ENCODE data around the gene DOLPP1.

DOLPP1 gene

DNA sequence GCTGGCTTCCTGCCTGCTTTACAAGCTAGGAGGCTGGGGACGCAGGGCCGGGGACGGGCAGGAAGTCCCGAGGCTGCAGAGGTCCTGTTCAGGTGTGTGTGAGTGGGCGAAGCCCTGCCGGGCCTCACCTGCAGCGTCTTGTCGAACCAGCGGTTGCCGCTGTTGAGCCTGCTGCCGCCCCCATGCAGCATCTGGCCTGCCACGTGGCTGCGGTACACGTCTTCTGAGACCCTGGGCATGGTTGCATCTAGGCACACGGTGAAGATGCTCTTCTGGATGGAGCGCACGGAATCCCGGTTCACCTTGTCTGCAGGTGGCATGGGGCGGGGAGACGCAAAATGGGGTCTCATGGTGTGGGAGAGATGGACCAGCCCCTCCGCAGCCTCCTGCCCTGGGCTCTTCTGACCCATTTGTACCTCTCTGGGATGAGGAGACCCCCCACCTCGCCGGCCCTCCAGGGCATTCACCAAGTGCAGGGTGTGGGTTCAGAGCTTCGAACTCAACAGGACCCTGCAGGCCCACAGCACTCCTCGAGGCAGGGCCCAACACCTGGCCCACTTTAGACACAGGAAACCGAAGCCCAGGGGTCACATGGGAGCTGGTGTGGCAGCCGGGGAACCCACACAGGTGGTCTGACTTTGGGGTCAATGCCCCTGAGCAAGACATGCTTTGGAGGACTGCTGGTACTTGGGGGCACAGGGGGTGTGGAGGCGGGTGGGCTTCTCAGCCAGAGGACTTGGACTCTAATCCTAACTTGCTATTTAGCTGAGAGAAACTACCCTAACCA lies 19.7 kb downstream of the DOLPP1 start:
- TF ChIP-seq, protein P1, sequence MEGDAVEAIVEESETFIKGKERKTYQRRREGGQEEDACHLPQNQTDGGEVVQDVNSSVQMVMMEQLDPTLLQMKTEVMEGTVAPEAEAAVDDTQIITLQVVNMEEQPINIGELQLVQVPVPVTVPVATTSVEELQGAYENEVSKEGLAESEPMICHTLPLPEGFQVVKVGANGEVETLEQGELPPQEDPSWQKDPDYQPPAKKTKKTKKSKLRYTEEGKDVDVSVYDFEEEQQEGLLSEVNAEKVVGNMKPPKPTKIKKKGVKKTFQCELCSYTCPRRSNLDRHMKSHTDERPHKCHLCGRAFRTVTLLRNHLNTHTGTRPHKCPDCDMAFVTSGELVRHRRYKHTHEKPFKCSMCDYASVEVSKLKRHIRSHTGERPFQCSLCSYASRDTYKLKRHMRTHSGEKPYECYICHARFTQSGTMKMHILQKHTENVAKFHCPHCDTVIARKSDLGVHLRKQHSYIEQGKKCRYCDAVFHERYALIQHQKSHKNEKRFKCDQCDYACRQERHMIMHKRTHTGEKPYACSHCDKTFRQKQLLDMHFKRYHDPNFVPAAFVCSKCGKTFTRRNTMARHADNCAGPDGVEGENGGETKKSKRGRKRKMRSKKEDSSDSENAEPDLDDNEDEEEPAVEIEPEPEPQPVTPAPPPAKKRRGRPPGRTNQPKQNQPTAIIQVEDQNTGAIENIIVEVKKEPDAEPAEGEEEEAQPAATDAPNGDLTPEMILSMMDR (IDR thresholded peaks at IDR 0.05; ENCODE audit: insufficient read depth, low read length) = no peak
- TF ChIP-seq, protein P2, sequence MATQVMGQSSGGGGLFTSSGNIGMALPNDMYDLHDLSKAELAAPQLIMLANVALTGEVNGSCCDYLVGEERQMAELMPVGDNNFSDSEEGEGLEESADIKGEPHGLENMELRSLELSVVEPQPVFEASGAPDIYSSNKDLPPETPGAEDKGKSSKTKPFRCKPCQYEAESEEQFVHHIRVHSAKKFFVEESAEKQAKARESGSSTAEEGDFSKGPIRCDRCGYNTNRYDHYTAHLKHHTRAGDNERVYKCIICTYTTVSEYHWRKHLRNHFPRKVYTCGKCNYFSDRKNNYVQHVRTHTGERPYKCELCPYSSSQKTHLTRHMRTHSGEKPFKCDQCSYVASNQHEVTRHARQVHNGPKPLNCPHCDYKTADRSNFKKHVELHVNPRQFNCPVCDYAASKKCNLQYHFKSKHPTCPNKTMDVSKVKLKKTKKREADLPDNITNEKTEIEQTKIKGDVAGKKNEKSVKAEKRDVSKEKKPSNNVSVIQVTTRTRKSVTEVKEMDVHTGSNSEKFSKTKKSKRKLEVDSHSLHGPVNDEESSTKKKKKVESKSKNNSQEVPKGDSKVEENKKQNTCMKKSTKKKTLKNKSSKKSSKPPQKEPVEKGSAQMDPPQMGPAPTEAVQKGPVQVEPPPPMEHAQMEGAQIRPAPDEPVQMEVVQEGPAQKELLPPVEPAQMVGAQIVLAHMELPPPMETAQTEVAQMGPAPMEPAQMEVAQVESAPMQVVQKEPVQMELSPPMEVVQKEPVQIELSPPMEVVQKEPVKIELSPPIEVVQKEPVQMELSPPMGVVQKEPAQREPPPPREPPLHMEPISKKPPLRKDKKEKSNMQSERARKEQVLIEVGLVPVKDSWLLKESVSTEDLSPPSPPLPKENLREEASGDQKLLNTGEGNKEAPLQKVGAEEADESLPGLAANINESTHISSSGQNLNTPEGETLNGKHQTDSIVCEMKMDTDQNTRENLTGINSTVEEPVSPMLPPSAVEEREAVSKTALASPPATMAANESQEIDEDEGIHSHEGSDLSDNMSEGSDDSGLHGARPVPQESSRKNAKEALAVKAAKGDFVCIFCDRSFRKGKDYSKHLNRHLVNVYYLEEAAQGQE (IDR thresholded peaks at IDR 0.05; ENCODE audit: insufficient replicate concordance, low read depth) = no peak
- TF ChIP-seq GABPA (IDR thresholded peaks at IDR 0.05; ENCODE audit: low read depth) (no peak), SPI1 (IDR thresholded peaks at IDR 0.05; ENCODE audit: borderline replicate concordance, low read depth) (no peak), POLR2AphosphoS5 (IDR thresholded peaks at IDR 0.05; ENCODE audit: low read depth) (no peak)
- Histone ChIP-seq H3K4me3 (replicated peaks; ENCODE audit: insufficient read depth, low read length) (no peak overlapping the region), H3K27ac (replicated peaks) (no peak overlapping the region), H3K27me3 (ENCODE audit: insufficient read depth, poor library complexity, severe bottlenecking) (no peaks in the 10 kb centered on the region)
- DNase-seq (ENCODE audit: low read depth in 1 of 2, low spot score in 1 of 2) = no peak

DNA sequence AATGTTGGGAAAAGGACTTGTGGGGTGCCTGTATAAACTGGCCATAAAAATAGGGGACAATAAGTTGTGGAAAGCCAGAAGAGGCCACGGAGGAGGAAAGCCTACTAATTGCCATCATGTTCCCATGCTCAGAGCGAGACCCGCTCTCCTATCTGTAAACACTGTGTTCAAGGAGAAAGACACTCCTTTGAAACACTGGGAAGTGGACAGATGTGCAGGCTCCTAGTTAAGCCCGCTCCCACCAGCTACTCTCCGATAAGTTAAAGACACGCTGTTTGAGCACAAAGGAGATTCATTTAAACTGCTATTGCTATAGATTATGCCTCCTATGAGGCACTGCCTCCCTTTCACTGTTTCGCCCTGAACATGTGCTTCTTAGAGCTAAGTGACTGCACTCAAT lies 20.4 kb downstream of the DOLPP1 start:
- TF ChIP-seq, protein P2 (IDR thresholded peaks at IDR 0.05; ENCODE audit: insufficient replicate concordance, low read depth) = no peak
- TF ChIP-seq, protein P1 (IDR thresholded peaks at IDR 0.05; ENCODE audit: insufficient read depth, low read length) = no peak
- TF ChIP-seq GABPA (IDR thresholded peaks at IDR 0.05; ENCODE audit: low read depth) (no peak), SPI1 (IDR thresholded peaks at IDR 0.05; ENCODE audit: borderline replicate concordance, low read depth) (no peak), POLR2AphosphoS5 (IDR thresholded peaks at IDR 0.05; ENCODE audit: low read depth) (no peak)
- no peak overlapping the region for H3K4me3 ChIP-seq (replicated peaks; ENCODE audit: insufficient read depth, low read length)
- H3K27ac ChIP-seq (replicated peaks) = no peak overlapping the region
- DNase-seq (ENCODE audit: low read depth in 1 of 2, low spot score in 1 of 2) = no peak
- H3K27me3 ChIP-seq (ENCODE audit: insufficient read depth, poor library complexity, severe bottlenecking) = no peaks in the 10 kb centered on the region

DNA sequence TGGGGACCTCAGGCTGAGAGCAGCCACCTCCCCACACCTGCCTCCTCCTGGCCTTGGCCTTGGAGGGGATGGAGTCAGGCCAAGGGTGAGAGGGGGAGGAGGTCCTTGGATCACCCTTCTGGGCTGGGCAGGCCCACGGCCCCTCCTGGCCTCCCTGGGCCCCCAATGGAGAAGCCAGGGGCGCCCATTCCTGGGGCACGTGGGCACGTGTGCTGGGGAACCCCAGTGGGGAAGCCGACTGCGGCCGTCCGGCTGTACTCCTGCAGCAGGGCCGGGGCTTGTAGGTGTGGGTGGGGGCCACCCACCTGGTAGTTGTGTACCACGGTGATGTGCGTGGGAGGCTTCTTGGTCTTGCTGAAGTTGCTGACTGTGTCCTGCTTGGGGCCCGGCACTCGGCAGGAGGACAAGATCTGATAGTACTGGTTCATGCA lies 21.2 kb downstream of the DOLPP1 start:
- DNase-seq (ENCODE audit: low read depth in 1 of 2, low spot score in 1 of 2) = no peak
- Histone ChIP-seq H3K27ac (replicated peaks) (no peak overlapping the region), H3K4me3 (replicated peaks; ENCODE audit: insufficient read depth, low read length) (no peak overlapping the region), H3K27me3 (ENCODE audit: insufficient read depth, poor library complexity, severe bottlenecking) (no peaks in the 10 kb centered on the region)
- TF ChIP-seq, protein P2 (IDR thresholded peaks at IDR 0.05; ENCODE audit: insufficient replicate concordance, low read depth) = no peak
- no peak for TF ChIP-seq POLR2AphosphoS5 (IDR thresholded peaks at IDR 0.05; ENCODE audit: low read depth)
- TF ChIP-seq, protein P1 (IDR thresholded peaks at IDR 0.05; ENCODE audit: insufficient read depth, low read length) = no peak
- no peak for TF ChIP-seq SPI1 (IDR thresholded peaks at IDR 0.05; ENCODE audit: borderline replicate concordance, low read depth)
- no peak for TF ChIP-seq GABPA (IDR thresholded peaks at IDR 0.05; ENCODE audit: low read depth)
